Activated naive CD8-positive, alpha-beta T cell treated with anti-CD3 and anti-CD28 coated beads, Interleukin-2, amount 50 U/mL, for 24 hours (primary cell): ENCODE data around the gene NACC2.

Experiments
- ATAC-seq: fragments of 150-1000 bp; cut with Tn5 transposase; one replicate; pipeline ENCODE4 v1.10.0; 2021
- DNase-seq: peaks from one replicate; pipeline ENCODE4 v3.0.0; 2021
- H3K27ac Mint-ChIP-seq: one replicate; pipeline ENCODE4 v1.8.0; 2021; ENCODE audit warnings: mild to moderate bottlenecking, mixed read lengths
- H3K27me3 Mint-ChIP-seq: one replicate; pipeline ENCODE4 v1.8.0; 2021; ENCODE audit warnings: mixed read lengths
- H3K36me3 Mint-ChIP-seq: one replicate; pipeline ENCODE4 v1.8.0; 2021; ENCODE audit warnings: low read depth, mixed read lengths
- H3K4me1 Mint-ChIP-seq: one replicate; pipeline ENCODE4 v1.8.0; 2021; ENCODE audit warnings: mixed read lengths
- H3K4me3 Mint-ChIP-seq: one replicate; pipeline ENCODE4 v1.8.0; 2021; ENCODE audit warnings: mild to moderate bottlenecking, moderate library complexity, mixed read lengths
- H3K9me3 Mint-ChIP-seq: one replicate; pipeline ENCODE4 v1.8.0; 2021; ENCODE audit warnings: mixed read lengths

The NACC2 gene

GRCh38 chr9:136135326-136136126, 40.4 kb upstream of the NACC2 start:
- no peaks in the 10 kb centered on the region for H3K9me3 Mint-ChIP-seq
- no peaks in the 10 kb centered on the region for H3K36me3 Mint-ChIP-seq
- DNase-seq: no peak
- H3K27ac Mint-ChIP-seq: no peak overlapping the region
- H3K27me3 Mint-ChIP-seq: peaks cover 36% of the 10 kb centered on the region
- no peak overlapping the region for H3K4me3 Mint-ChIP-seq
- peaks cover 5% of the 10 kb centered on the region for H3K4me1 Mint-ChIP-seq
- no peak for ATAC-seq

DNA sequence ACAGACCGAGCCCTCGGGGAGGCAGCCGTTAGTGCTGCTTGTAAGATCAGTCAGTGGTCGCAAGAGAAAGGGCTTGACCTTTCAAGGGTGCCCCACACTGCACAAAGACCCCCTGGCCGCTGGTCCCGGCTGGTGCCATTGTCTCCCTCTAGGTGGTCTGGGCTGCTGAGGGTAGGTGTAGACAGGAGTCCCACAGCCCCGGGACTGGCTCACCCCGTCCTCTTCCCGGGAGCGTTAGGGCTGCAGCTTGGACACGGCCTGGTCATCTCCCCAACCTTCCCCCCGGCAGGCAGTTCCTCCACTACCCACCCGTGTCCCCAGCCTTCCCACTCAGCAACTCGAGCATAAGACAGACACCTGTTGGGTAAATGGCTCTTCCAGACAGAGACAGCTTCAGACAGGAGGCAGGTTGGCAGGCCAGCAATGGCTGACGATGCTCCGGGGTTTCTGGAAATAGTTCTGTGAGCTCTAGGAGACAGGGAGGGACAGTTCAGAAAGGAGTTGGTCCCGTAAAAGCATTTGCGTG, 38.9 kb upstream of the NACC2 start:
- no peaks in the 10 kb centered on the region for H3K36me3 Mint-ChIP-seq
- peaks cover 5% of the 10 kb centered on the region for H3K4me1 Mint-ChIP-seq
- DNase-seq: no peak
- H3K4me3 Mint-ChIP-seq: peak overlapping the region; percentile 32
- no peak for ATAC-seq
- H3K27me3 Mint-ChIP-seq: peaks cover 36% of the 10 kb centered on the region
- no peak overlapping the region for H3K27ac Mint-ChIP-seq
- no peaks in the 10 kb centered on the region for H3K9me3 Mint-ChIP-seq

DNA sequence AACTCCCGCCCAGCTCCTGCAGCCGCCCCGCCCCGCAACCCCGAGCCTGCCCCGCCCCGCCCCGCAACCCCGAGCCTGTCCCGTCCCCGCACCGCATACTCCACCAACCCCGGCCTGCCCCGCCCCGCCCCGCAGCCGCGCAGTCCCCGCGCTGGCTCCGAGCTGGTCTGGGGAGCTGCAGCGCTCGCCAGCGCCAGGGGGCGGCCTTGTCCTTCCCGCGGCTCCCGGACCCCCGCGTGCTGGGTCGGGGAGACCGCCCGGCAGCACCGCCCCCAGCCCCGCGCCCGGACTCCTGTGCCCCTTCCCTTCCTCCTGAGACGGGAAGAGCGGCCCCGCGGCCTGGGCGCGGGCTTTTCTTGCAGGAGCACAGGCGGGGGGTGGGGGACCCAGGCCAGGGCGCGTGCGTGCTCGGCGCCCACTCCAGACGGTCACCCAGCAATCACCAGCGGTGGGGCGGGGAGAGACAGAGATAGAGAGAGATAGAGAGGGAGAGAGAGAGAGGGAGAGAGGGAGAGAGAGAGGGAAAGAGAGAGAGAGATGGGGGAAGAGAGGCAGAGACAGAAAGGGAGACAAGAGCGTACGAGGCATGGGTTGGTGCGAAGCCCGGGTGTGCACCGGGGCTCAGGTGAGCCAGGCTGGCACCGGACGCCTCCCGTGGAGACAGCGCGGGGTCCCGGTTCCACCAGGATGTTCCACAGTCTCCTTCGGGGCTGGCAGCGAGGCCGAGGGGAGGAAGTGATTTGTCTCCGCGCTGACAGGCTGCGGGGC, 38.3 kb upstream of the NACC2 start:
- Mint-ChIP-seq H3K27me3 (peaks cover 37% of the 10 kb centered on the region), H3K4me3 (peak overlapping the region; percentile 21), H3K36me3 (no peaks in the 10 kb centered on the region), H3K9me3 (no peaks in the 10 kb centered on the region), H3K4me1 (peaks cover 5% of the 10 kb centered on the region), H3K27ac (no peak overlapping the region)
- ATAC-seq: peak; percentile 47
- DNase-seq: peak; percentile 53

- no peak for ATAC-seq
- peaks cover 5% of the 10 kb centered on the region for H3K4me1 Mint-ChIP-seq
- H3K27me3 Mint-ChIP-seq: peaks cover 38% of the 10 kb centered on the region
- H3K9me3 Mint-ChIP-seq: no peaks in the 10 kb centered on the region
- no peaks in the 10 kb centered on the region for H3K36me3 Mint-ChIP-seq
- H3K4me3 Mint-ChIP-seq: no peak overlapping the region
- no peak for DNase-seq
- no peak overlapping the region for H3K27ac Mint-ChIP-seq
Measured at GRCh38 chr9:136132512-136133050, 37.5 kb upstream of the NACC2 start.

GRCh38 chr9:136131629-136132511, 36.8 kb upstream of the NACC2 start:
- Mint-ChIP-seq H3K27me3 (peaks cover 38% of the 10 kb centered on the region), H3K4me1 (peaks cover 5% of the 10 kb centered on the region), H3K9me3 (no peaks in the 10 kb centered on the region), H3K27ac (no peak overlapping the region), H3K36me3 (no peaks in the 10 kb centered on the region), H3K4me3 (no peak overlapping the region)
- no peak for DNase-seq
- ATAC-seq: no peak

- no peak for ATAC-seq
- H3K4me3 Mint-ChIP-seq: no peak overlapping the region
- peaks cover 6% of the 10 kb centered on the region for H3K9me3 Mint-ChIP-seq
Measured at GRCh38 chr9:136129176-136129575, 34.1 kb upstream of the NACC2 start.

DNA sequence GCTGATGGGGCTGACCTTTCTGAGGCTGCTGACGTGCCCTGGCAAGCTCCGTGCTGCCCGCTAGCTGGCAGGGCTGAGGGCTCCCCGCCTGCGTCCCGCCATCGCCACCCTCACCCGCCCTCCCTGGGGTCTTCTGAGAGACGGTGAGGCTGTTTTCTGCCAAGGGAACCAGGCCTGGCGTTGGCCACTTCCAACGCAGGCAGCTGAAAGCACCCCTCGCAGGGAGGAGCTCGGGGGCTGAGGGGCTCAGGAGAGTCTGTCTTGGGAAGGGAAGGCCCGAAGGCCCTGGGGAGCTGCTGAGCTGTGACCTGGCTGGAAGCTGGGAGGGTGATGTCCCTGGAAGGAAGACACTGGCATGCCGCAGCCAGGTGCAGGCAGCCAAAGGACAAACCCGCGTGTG, 33.3 kb upstream of the NACC2 start:
- H3K9me3 Mint-ChIP-seq: peaks cover 6% of the 10 kb centered on the region
- ATAC-seq (no peak), DNase-seq (no peak)
- peaks cover 26% of the 10 kb centered on the region for H3K27me3 Mint-ChIP-seq
- no peak overlapping the region for H3K4me3 Mint-ChIP-seq
- H3K27ac Mint-ChIP-seq: no peak overlapping the region
- H3K36me3 Mint-ChIP-seq: no peaks in the 10 kb centered on the region
- no peaks in the 10 kb centered on the region for H3K4me1 Mint-ChIP-seq

More at GRCh38 chr9:136129176-136129575, 34.1 kb upstream of the NACC2 start:
- H3K4me1 Mint-ChIP-seq: peaks cover 3% of the 10 kb centered on the region
- peaks cover 34% of the 10 kb centered on the region for H3K27me3 Mint-ChIP-seq
- DNase-seq: no peak
- H3K27ac Mint-ChIP-seq: no peak overlapping the region
- H3K36me3 Mint-ChIP-seq: no peaks in the 10 kb centered on the region

GRCh38 chr9:136127313-136127712, 32.2 kb upstream of the NACC2 start:
- DNase-seq (no peak), ATAC-seq (no peak)
- peaks cover 24% of the 10 kb centered on the region for H3K27me3 Mint-ChIP-seq
- H3K4me1 Mint-ChIP-seq: no peaks in the 10 kb centered on the region
- H3K4me3 Mint-ChIP-seq: no peak overlapping the region
- H3K9me3 Mint-ChIP-seq: peaks cover 6% of the 10 kb centered on the region
- H3K27ac Mint-ChIP-seq: no peak overlapping the region
- no peaks in the 10 kb centered on the region for H3K36me3 Mint-ChIP-seq

- DNase-seq: no peak
- H3K4me3 Mint-ChIP-seq: no peak overlapping the region
- no peaks in the 10 kb centered on the region for H3K4me1 Mint-ChIP-seq
- peaks cover 12% of the 10 kb centered on the region for H3K27me3 Mint-ChIP-seq
- no peaks in the 10 kb centered on the region for H3K36me3 Mint-ChIP-seq
- no peak overlapping the region for H3K27ac Mint-ChIP-seq
- ATAC-seq: no peak
- peaks cover 6% of the 10 kb centered on the region for H3K9me3 Mint-ChIP-seq
Measured at GRCh38 chr9:136124976-136125692, 30.0 kb upstream of the NACC2 start.

DNA sequence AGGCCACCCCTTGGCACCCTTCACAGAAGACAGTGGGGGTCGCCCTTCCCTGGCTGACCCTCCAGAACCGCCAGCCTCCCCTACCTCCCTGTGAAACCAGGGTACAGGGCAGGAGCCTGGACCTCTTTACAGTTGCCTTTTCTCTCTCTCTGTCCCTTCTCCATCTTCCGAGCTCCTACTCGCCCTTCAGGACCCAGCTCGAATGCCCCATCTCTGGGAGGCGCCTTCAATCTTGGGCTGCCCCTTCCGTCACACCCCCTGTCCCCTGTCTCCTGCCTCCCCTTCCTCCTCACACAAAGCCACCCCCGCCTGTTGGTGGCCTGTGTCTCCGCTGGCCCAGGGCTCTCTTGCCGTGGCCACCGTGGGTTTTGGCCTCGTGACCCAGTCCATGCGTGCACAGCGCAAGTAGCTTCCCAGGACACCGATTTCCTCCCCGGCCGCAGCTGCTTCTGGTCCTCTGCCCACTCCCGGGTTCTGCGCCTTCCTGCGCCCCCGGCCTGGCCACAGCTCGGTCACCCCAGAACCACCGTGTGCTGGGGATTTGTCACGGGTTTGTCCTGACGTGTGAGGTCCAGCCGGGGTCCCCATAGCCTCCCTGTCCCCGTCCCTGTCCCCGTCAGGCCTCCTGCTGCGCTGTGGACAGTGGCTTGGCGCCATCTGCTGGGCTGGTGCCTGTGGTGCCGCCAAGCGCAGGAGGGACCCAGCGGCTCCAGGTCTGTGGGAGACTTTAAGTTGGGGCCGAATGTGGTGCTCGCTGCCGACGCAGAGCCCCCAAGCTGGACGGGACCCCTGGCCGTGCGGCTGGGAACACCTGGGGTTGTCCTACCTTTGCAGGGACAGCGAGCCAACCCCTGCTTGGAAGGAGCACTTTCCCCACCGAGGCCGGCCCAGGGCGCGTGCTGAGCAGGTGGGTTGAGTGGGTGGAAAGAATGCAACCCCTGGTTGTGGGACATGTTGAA, 27.6 kb upstream of the NACC2 start:
- peaks cover 7% of the 10 kb centered on the region for H3K27me3 Mint-ChIP-seq
- peak; percentile 82 for DNase-seq
- ATAC-seq: peak; percentile 17

GRCh38 chr9:136121801-136122200, 26.7 kb upstream of the NACC2 start:
- no peak overlapping the region for H3K27ac Mint-ChIP-seq
- peaks cover 6% of the 10 kb centered on the region for H3K27me3 Mint-ChIP-seq
- no peaks in the 10 kb centered on the region for H3K36me3 Mint-ChIP-seq
- peaks cover 2% of the 10 kb centered on the region for H3K4me1 Mint-ChIP-seq
- H3K4me3 Mint-ChIP-seq: no peak overlapping the region
- peaks cover 6% of the 10 kb centered on the region for H3K9me3 Mint-ChIP-seq
- DNase-seq (no peak), ATAC-seq (no peak)

More for the DNA sequence above, 27.6 kb upstream of the NACC2 start:
- H3K36me3 Mint-ChIP-seq: no peaks in the 10 kb centered on the region
- H3K9me3 Mint-ChIP-seq: peaks cover 6% of the 10 kb centered on the region
- no peak overlapping the region for H3K4me3 Mint-ChIP-seq
- peaks cover under 1% of the 10 kb centered on the region for H3K4me1 Mint-ChIP-seq
- no peak overlapping the region for H3K27ac Mint-ChIP-seq

GRCh38 chr9:136120438-136120844, 25.4 kb upstream of the NACC2 start:
- DNase-seq: no peak
- Mint-ChIP-seq H3K4me3 (no peak overlapping the region), H3K27me3 (peaks cover 6% of the 10 kb centered on the region), H3K9me3 (peaks cover 6% of the 10 kb centered on the region), H3K27ac (peak overlapping the region; percentile 76), H3K4me1 (peaks cover 2% of the 10 kb centered on the region), H3K36me3 (no peaks in the 10 kb centered on the region)
- no peak for ATAC-seq
